Osteoblast (primary cell): ENCODE results near the gene RGS12. TPM values are rescaled to one million over a fixed set of nuclear protein-coding genes. Genes with fewer than 3 reads are reported as not detected.

Source experiments
- DNase-seq: peaks from one replicate; pipeline ENCODE4 v3.0.0; 2011; ENCODE audit warnings: low spot score, mixed read lengths; ENCODE audit not compliant: insufficient read length; ENCODE audit errors: missing footprints
- H2AFZ ChIP-seq: 2 replicates; pipeline ENCODE4 v1.6.0; 2011; ENCODE audit warnings: mild to moderate bottlenecking, low read length
- H3K27ac ChIP-seq: 2 replicates; pipeline ENCODE4 v1.5.1; 2011; ENCODE audit warnings: mild to moderate bottlenecking, low read depth, low read length, moderate library complexity
- H3K27me3 ChIP-seq: 2 replicates; pipeline ENCODE4 v1.6.0; 2012; ENCODE audit warnings: mild to moderate bottlenecking, control low read depth, inconsistent platforms, low read length, moderate library complexity; ENCODE audit not compliant: insufficient read depth
- H3K36me3 ChIP-seq: 2 replicates; pipeline ENCODE4 v1.5.1; 2011; ENCODE audit warnings: mild to moderate bottlenecking, low read length, control low read depth, moderate library complexity; ENCODE audit not compliant: insufficient read depth
- H3K4me1 ChIP-seq: 2 replicates; pipeline ENCODE4 v1.5.1; 2011; ENCODE audit warnings: mild to moderate bottlenecking, low read length, control low read depth, moderate library complexity; ENCODE audit not compliant: insufficient read depth
- H3K4me2 ChIP-seq: 2 replicates; pipeline ENCODE4 v1.6.0; 2011; ENCODE audit warnings: mild to moderate bottlenecking, low read length; ENCODE audit not compliant: insufficient read depth
- H3K4me3 ChIP-seq: fragments of 200-600 bp; sonication (generic); 3 replicates; pipeline ENCODE4 v1.5.1; 2012; ENCODE audit warnings: mild to moderate bottlenecking, low read length, inconsistent platforms; ENCODE audit not compliant: insufficient read depth
- H3K79me2 ChIP-seq: 2 replicates; pipeline ENCODE4 v1.6.0; 2012; ENCODE audit warnings: mild to moderate bottlenecking, low read length, control low read depth, inconsistent platforms; ENCODE audit not compliant: insufficient read depth
- H3K9me3 ChIP-seq: 2 replicates; pipeline ENCODE4 v1.5.1; 2011; ENCODE audit warnings: low read depth, low read length, control low read depth
- H4K20me1 ChIP-seq: 2 replicates; pipeline ENCODE4 v1.6.0; 2012; ENCODE audit warnings: mild to moderate bottlenecking, low read length, control low read depth; ENCODE audit not compliant: insufficient read depth
- CTCF ChIP-seq: IDR thresholded peaks from 2 replicates; pipeline ENCODE4 v1.5.1; 2011; ENCODE audit warnings: mild to moderate bottlenecking, low read depth, low read length, moderate library complexity; ENCODE audit errors: extremely low read depth
- total RNA-seq: library from RNA; depleted of rRNA; stranded (reverse); fragments of >200 nt; gene quantifications from 2 replicates; pipeline ENCODE4 v1.2.3, GENCODE V29; 2012

Gene RGS12
- total RNA-seq, 1 donor = 61.2 TPM

GRCh38 chr4:3328814-3329663 is 36.2 kb downstream of the RGS12 start:
- no peak overlapping the region for H3K27ac ChIP-seq
- no peaks in the 10 kb centered on the region for H3K36me3 ChIP-seq
- no peak overlapping the region for H3K4me2 ChIP-seq
- H2AFZ ChIP-seq = no peak overlapping the region
- H3K4me3 ChIP-seq = no peak overlapping the region
- no peaks in the 10 kb centered on the region for H3K9me3 ChIP-seq
- H3K79me2 ChIP-seq = peaks cover 24% of the 10 kb centered on the region
- no peak for TF ChIP-seq CTCF
- H3K4me1 ChIP-seq = no peaks in the 10 kb centered on the region
- H4K20me1 ChIP-seq = peaks cover 22% of the 10 kb centered on the region
- no peak for DNase-seq
- H3K27me3 ChIP-seq = no peaks in the 10 kb centered on the region

DNA sequence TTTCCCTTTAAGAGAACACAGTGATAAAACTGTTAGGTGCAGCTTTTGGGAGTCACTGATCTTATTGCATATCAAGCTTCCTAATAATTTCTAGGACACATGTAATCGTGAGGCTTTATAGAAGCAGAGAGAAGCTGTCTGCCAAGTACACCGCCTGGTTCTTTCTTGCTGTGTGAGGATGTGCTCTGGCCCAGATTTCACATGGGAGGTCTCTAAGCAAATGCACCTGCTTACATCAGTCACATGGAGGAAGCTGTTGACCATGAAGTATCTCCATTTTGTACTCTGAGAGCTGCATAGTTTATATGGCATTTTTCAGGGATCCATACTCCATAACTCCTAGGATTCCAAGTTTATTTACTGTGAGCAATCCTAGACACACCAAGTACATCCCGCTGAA is 37.1 kb downstream of the RGS12 start:
- no peak overlapping the region for H3K4me3 ChIP-seq
- H3K36me3 ChIP-seq = no peaks in the 10 kb centered on the region
- H3K79me2 ChIP-seq = peaks cover 18% of the 10 kb centered on the region
- H3K27me3 ChIP-seq = no peaks in the 10 kb centered on the region
- no peak overlapping the region for H3K27ac ChIP-seq
- peaks cover 21% of the 10 kb centered on the region for H4K20me1 ChIP-seq
- H3K4me1 ChIP-seq = no peaks in the 10 kb centered on the region
- no peak for TF ChIP-seq CTCF
- no peaks in the 10 kb centered on the region for H3K9me3 ChIP-seq
- H2AFZ ChIP-seq = no peak overlapping the region
- no peak overlapping the region for H3K4me2 ChIP-seq
- DNase-seq = no peak

- H3K9me3 ChIP-seq = no peaks in the 10 kb centered on the region
- peaks cover 21% of the 10 kb centered on the region for H4K20me1 ChIP-seq
- no peak overlapping the region for H2AFZ ChIP-seq
- no peak for DNase-seq
- H3K4me3 ChIP-seq = no peak overlapping the region
- no peaks in the 10 kb centered on the region for H3K36me3 ChIP-seq
- H3K27me3 ChIP-seq = no peaks in the 10 kb centered on the region
- TF ChIP-seq CTCF = no peak
- H3K79me2 ChIP-seq = peaks cover 15% of the 10 kb centered on the region
- H3K4me2 ChIP-seq = no peak overlapping the region
- H3K4me1 ChIP-seq = no peaks in the 10 kb centered on the region
- H3K27ac ChIP-seq = no peak overlapping the region
Observed at GRCh38 chr4:3330707-3331106, 37.9 kb downstream of the RGS12 start.

DNA sequence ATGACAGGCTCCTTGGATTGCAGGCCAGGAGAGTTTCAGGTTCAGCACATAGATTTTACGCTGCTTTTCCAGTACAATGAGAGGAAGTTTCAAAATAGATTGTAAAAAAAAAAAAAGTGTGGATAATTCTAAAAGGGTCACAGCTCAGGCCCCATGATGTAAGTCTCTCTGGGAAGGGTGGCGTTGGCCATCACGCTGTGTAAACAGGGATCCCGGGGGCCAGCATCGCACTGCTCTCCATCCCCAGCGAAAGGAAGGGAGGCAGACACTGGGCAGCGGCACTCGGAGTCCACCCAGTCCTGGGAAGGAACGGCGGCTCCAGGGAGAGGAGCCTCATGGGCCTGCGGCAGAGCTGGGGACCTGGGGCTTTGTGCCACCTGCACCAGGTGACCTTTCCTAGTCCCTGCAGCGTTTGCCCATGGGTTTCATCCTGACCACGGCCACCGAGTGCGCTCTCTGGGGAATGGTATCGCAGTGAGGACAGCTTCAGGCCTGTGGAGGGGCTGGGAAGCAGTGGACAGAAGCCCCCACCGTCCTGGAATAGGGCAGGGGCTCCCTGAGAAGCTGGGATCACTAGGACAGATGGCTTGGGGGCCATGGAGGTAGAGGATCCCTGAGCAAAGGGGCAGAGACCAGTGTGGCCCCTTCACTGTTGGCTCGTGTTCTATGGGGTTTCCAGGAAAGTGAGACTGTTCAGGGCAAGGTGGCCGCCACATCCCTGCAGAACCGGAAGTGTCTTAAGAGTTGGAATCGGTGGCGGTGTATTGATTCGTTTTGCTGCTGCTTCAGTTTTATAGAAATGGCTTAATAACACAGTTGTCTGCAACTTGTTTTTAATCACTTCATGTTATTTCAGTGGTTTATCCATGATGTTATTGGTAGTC is 38.9 kb downstream of the RGS12 start:
- TF ChIP-seq CTCF = no peak
- H3K4me2 ChIP-seq = no peak overlapping the region
- DNase-seq = no peak
- no peak overlapping the region for H3K27ac ChIP-seq
- no peak overlapping the region for H2AFZ ChIP-seq
- H3K79me2 ChIP-seq = peaks cover 20% of the 10 kb centered on the region
- H3K27me3 ChIP-seq = no peaks in the 10 kb centered on the region
- H3K36me3 ChIP-seq = no peaks in the 10 kb centered on the region
- no peaks in the 10 kb centered on the region for H3K9me3 ChIP-seq
- no peaks in the 10 kb centered on the region for H3K4me1 ChIP-seq
- H4K20me1 ChIP-seq = peaks cover 21% of the 10 kb centered on the region
- no peak overlapping the region for H3K4me3 ChIP-seq
